PC-3 (cell line): ENCODE results near the gene SYNE4. TPM values are rescaled to one million over a fixed set of nuclear protein-coding genes. Genes with fewer than 3 reads are reported as not detected.

Experiments used
- ATAC-seq: fragments of 200-7000 bp; cut with Tn5 transposase; 2 replicates; pipeline ENCODE4 v1.9.1; 2020; ENCODE audit warnings: mild to moderate bottlenecking, moderate library complexity
- BruUV-seq: library from RNA; stranded (reverse); fragments of 400-500 nt; replicated peaks from 2 replicates; lab custom pipeline; 2021; lab: Mats Ljungman, UMichigan
- CTCF ChIA-PET: fragments of 300-600 bp; sonication (Branson Sonifier 250); formaldehyde crosslinking; loops from one replicate; lab custom pipeline; 2022; ENCODE audit warnings: antibody characterized with exemption; lab: Charles Lee
- POLR2A ChIA-PET: fragments of 300-600 bp; sonication (Branson Sonifier 250); formaldehyde crosslinking; loops from one replicate; lab custom pipeline; 2022; ENCODE audit warnings: antibody characterized with exemption; ENCODE audit not compliant: unreplicated experiment; lab: Charles Lee
- DNase-seq: peaks from one replicate; pipeline ENCODE4 v3.0.0-alpha.2; 2015
- H2AFZ ChIP-seq: fragments of 300-600 bp; sonication (generic); 2 replicates; pipeline ENCODE4 v1.6.0; 2016; ENCODE audit warnings: antibody characterized with exemption, low read length
- H3F3A ChIP-seq: fragments of 300-600 bp; sonication (generic); one replicate; pipeline ENCODE4 v1.6.0; 2017; ENCODE audit warnings: antibody characterized with exemption, low read length, control low read depth, mild to moderate bottlenecking; ENCODE audit not compliant: unreplicated experiment
- H3K27ac ChIP-seq: fragments of 300-600 bp; sonication (generic); 2 replicates; pipeline ENCODE4 v1.5.1; 2016; ENCODE audit warnings: mild to moderate bottlenecking, low read length
- H3K27me3 ChIP-seq: fragments of 300-600 bp; sonication (generic); 2 replicates; pipeline ENCODE4 v1.6.1; 2016; ENCODE audit warnings: low read length, mixed read lengths
- H3K36me3 ChIP-seq: fragments of 300-600 bp; sonication (generic); 2 replicates; pipeline ENCODE4 v1.6.1; 2016; ENCODE audit warnings: low read depth, mixed run types, low read length, mixed read lengths
- H3K4me1 ChIP-seq: fragments of 300-600 bp; sonication (generic); 2 replicates; pipeline ENCODE4 v1.5.1; 2016; ENCODE audit warnings: low read length; ENCODE audit not compliant: insufficient read depth
- H3K4me2 ChIP-seq: fragments of 300-600 bp; sonication (generic); 2 replicates; pipeline ENCODE4 v1.6.0; 2016; ENCODE audit warnings: low read length
- H3K4me3 ChIP-seq: fragments of 300-600 bp; sonication (generic); 2 replicates; pipeline ENCODE4 v1.5.1; 2016; ENCODE audit warnings: mild to moderate bottlenecking, low read length, mixed read lengths
- H3K79me2 ChIP-seq: fragments of 300-600 bp; sonication (generic); 2 replicates; pipeline ENCODE4 v1.6.1; 2017; ENCODE audit warnings: low read length, mixed read lengths
- H3K9ac ChIP-seq: fragments of 300-600 bp; sonication (generic); 2 replicates; pipeline ENCODE4 v1.6.0; 2016; ENCODE audit warnings: mild to moderate bottlenecking, low read length
- H3K9me2 ChIP-seq: fragments of 300-600 bp; sonication (generic); replicated peaks from 2 replicates; pipeline ENCODE4 v1.6.1; 2016; ENCODE audit warnings: mixed run types, low read length, mixed read lengths
- H3K9me3 ChIP-seq: fragments of 300-600 bp; sonication (generic); 2 replicates; pipeline ENCODE4 v1.6.1; 2016; ENCODE audit warnings: low read length, mixed read lengths
- H4K20me1 ChIP-seq: fragments of 300-600 bp; sonication (generic); 2 replicates; pipeline ENCODE4 v1.6.1; 2016; ENCODE audit warnings: low read length, mixed read lengths
- CTCF ChIP-seq: fragments of 300-600 bp; sonication (generic); conservative IDR thresholded peaks from 2 replicates; pipeline ENCODE4 v1.5.1; 2017; ENCODE audit warnings: antibody characterized with exemption, low read depth, mild to moderate bottlenecking, low read length
- EZH2 ChIP-seq: fragments of 300-600 bp; sonication (generic); IDR thresholded peaks from one replicate; pipeline ENCODE4 v1.6.1; 2017; ENCODE audit warnings: antibody characterized with exemption, mild to moderate bottlenecking, low read length; ENCODE audit not compliant: unreplicated experiment
- EZH2phosphoT487 ChIP-seq: fragments of 300-600 bp; sonication (generic); IDR thresholded peaks from 2 replicates; pipeline ENCODE4 v1.6.1; 2018; ENCODE audit warnings: mild to moderate bottlenecking, antibody characterized with exemption, low read length, borderline replicate concordance
- intact Hi-C: fragments of 100-400 bp; cut with micrococcal nuclease; formaldehyde crosslinking; loops from 2 replicates; pipeline ENCODE4 v1.9.0; 2023
- total RNA-seq: library from RNA; depleted of rRNA; stranded (reverse); fragments of >200 nt; gene quantifications from 2 replicates; pipeline ENCODE4 v1.2.3, GENCODE V29; 2014

Gene SYNE4
- total RNA-seq, 1 experiment from 2014 or later, result 0.77 TPM

- H3K4me2 ChIP-seq, result no peak overlapping the region
- H2AFZ ChIP-seq, result no peak overlapping the region
- H3K9me2 ChIP-seq, result no peaks in the 10 kb centered on the region
- no peaks in the 10 kb centered on the region; the same call in 1 of the 2 replicates for H3K36me3 ChIP-seq
- no peaks in the 10 kb centered on the region for H3K9me3 ChIP-seq
- H3K4me1 ChIP-seq, result no peaks in the 10 kb centered on the region
- H3F3A ChIP-seq, result no peaks in the 10 kb centered on the region
- no peak overlapping the region for H3K27ac ChIP-seq
- no TSS peak for BruUV-seq
- peaks cover 15% of the 10 kb centered on the region for H3K79me2 ChIP-seq
- no peak overlapping the region for H3K4me3 ChIP-seq
- no peak overlapping the region for H3K9ac ChIP-seq
- intact Hi-C loops, result no loop called here
- DNase-seq, result no peak
- H3K27me3 ChIP-seq, result no peaks in the 10 kb centered on the region
- POLR2A ChIA-PET, result no interaction called here
- no peak for ATAC-seq
- no peaks in the 10 kb centered on the region for H4K20me1 ChIP-seq
- CTCF ChIA-PET, result no interaction called here
- TF ChIP-seq EZH2, result no peak
- no peak for TF ChIP-seq CTCF
- no peak for TF ChIP-seq EZH2phosphoT487
These were observed 5.3 kb downstream of the SYNE4 start for GRCh38 chr19:36003284-36003683.

GRCh38 chr19:36001605-36002004 lies 7.0 kb downstream of the SYNE4 start:
- Histone ChIP-seq H3K79me2 (peaks cover 27% of the 10 kb centered on the region), H3K4me2 (no peak overlapping the region), H3K9me3 (no peaks in the 10 kb centered on the region), H3K27me3 (no peaks in the 10 kb centered on the region), H3K9me2 (no peaks in the 10 kb centered on the region), H3K4me1 (peaks cover 3% of the 10 kb centered on the region), H3K9ac (no peak overlapping the region), H4K20me1 (no peaks in the 10 kb centered on the region), H3K27ac (no peak overlapping the region), H3K4me3 (no peak overlapping the region), H3K36me3 (no peaks in the 10 kb centered on the region; the same call in 1 of the 2 replicates), H3F3A (no peaks in the 10 kb centered on the region), H2AFZ (no peak overlapping the region)
- intact Hi-C loops, result no loop called here
- DNase-seq, result no peak
- ATAC-seq, result no peak
- no peak for TF ChIP-seq CTCF
- TF ChIP-seq EZH2phosphoT487, result no peak
- no peak for TF ChIP-seq EZH2
- BruUV-seq, result no TSS peak
- ChIA-PET CTCF (no interaction called here), POLR2A (no interaction called here)

- H3K4me2 ChIP-seq, result peak overlapping the region; percentile 93
- DNase-seq (no peak), ATAC-seq (no peak)
- POLR2A ChIA-PET, result no interaction called here
- H4K20me1 ChIP-seq, result no peaks in the 10 kb centered on the region
- no peak overlapping the region for H3K27ac ChIP-seq
- peaks cover 43% of the 10 kb centered on the region for H3K79me2 ChIP-seq
- TF ChIP-seq CTCF (no peak), EZH2phosphoT487 (no peak), EZH2 (no peak)
- no peaks in the 10 kb centered on the region for H3K27me3 ChIP-seq
- BruUV-seq, result no TSS peak
- H3K9me3 ChIP-seq, result no peaks in the 10 kb centered on the region
- intact Hi-C loops, result no loop called here
- H3K9ac ChIP-seq, result no peak overlapping the region
- H2AFZ ChIP-seq, result no peak overlapping the region
- CTCF ChIA-PET, result no interaction called here
- no peaks in the 10 kb centered on the region for H3F3A ChIP-seq
- H3K9me2 ChIP-seq, result no peaks in the 10 kb centered on the region
- no peaks in the 10 kb centered on the region; the same call in 1 of the 2 replicates for H3K36me3 ChIP-seq
- peaks cover 7% of the 10 kb centered on the region for H3K4me1 ChIP-seq
- H3K4me3 ChIP-seq, result peak overlapping the region; percentile 82
These were observed 11.8 kb downstream of the SYNE4 start for GRCh38 chr19:35996777-35997176.
